GM10266 (cell line): ENCODE data around the gene GRIK5.

ENCODE experiments used
- DNase-seq: peaks from one replicate; pipeline ENCODE4 v3.0.0; 2012; ENCODE audit errors: extremely low spot score
- TF ChIP-seq, protein P1 (sequence below): IDR thresholded peaks from 2 replicates; pipeline ENCODE4 v1.5.1; 2012; ENCODE audit warnings: mild to moderate bottlenecking, low read depth; ENCODE audit not compliant: control insufficient read depth, insufficient read depth; ENCODE audit errors: missing control alignments

Gene GRIK5

DNA sequence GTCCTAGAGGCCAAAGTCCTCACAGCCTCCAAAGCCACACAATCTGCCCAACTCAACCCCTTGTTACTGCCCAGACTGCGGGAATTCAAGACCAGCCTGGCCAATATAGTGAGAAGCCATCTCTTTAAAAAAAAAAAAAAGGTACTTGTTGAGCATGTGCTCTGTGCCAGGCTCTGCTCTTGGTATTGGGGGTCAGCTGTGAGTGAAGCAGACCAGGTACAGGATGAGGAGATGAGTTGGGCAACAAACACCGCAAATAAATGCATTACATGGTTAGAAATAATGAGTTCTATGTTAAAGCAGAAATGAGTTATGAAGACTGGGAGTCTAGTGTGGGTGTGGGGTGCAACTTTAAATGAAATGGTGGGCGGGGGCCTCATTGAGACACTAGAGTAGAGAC is 9.9 kb downstream of the GRIK5 start:
- no peak for DNase-seq
- TF ChIP-seq, protein P1, sequence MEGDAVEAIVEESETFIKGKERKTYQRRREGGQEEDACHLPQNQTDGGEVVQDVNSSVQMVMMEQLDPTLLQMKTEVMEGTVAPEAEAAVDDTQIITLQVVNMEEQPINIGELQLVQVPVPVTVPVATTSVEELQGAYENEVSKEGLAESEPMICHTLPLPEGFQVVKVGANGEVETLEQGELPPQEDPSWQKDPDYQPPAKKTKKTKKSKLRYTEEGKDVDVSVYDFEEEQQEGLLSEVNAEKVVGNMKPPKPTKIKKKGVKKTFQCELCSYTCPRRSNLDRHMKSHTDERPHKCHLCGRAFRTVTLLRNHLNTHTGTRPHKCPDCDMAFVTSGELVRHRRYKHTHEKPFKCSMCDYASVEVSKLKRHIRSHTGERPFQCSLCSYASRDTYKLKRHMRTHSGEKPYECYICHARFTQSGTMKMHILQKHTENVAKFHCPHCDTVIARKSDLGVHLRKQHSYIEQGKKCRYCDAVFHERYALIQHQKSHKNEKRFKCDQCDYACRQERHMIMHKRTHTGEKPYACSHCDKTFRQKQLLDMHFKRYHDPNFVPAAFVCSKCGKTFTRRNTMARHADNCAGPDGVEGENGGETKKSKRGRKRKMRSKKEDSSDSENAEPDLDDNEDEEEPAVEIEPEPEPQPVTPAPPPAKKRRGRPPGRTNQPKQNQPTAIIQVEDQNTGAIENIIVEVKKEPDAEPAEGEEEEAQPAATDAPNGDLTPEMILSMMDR, result no peak

GRCh38 chr19:42059196-42059595 is 10.8 kb downstream of the GRIK5 start:
- TF ChIP-seq, protein P1, result no peak

DNA sequence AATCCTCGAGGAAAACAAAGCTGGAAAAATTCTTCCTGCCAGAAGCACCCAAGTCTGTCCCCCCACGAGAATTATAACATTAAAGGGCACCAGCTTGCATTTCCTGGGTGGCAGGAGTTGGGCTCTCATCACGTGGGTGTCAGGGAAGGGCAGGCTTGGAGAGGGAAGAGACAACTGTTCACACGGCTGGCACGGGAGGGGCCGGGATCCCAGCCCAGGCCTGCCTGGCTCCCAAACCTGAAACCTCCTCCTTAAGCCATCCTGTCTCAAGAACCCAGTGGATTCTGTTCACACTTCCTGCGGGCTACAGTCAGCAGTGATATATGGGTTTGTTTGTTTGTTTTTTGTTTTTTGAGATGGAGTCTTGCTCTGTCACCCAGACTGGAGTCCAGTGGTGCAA is 12.2 kb downstream of the GRIK5 start:
- TF ChIP-seq, protein P1, result no peak

More at GRCh38 chr19:42059196-42059595, 10.8 kb downstream of the GRIK5 start:
- DNase-seq, result no peak

DNA sequence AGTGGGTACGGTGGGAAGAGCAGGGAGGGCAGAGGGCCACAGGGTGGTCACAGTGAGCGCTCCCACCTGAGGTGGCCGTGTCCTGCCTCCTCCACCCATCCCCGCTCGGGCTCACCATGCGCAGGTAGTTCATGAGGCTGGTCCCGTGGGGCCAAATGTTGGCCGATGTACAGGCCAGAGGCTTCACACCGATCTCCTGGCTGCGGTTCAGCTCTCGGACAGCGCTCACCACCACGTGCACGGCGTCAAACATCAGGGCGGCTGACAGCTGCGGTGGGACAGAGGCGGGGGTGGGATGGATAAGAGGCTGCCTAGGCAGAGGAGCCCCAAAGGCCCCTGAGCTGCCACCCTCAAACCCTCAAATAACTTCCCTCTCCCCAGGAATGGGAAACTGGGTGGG is 15.8 kb downstream of the GRIK5 start:
- DNase-seq, result no peak
- TF ChIP-seq, protein P1, result no peak

More for the DNA sequence above, 12.2 kb downstream of the GRIK5 start:
- DNase-seq, result no peak

DNA sequence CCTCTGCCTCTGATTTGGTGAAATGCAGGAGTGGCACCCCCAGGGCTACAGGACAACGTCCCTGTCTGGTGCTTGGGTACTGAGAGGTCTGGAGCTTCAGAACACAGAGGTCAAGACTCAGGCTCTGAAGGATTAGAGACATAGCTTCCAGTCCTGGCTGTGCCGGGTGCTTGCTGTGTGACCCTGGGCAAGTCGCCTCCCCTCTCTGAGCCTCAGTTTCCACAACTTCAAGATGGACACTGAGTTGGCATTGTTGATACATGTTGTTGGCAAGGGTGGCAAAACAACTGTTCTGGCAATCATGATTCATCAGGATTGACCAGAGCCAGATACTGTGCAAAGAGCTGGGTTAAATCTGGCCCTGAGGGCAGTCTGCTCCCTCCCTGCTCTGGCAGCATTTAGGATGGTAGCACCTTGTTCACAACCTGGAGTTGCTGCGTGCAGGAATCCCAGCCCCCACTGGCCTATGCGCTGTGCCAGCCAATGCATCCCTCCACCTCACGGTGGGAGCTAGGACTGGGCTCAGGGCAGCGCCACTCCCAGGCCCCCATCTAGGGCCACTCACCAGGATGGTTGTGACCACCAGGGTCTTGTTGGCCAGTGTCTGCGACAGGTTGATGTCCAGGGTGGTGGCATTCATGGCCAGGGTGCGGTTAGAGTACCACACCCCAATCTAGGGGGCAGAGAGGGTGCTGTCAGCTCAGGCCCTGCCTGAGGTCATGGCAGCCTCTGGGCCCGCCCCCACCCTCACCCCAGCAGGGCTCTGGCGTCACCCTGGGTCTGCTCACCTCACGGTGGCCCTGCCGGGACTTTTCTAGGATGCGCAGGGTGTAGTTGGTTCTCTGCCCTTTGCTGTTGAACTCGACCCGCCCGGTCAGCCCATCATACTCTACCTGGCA is 16.7 kb downstream of the GRIK5 start:
- DNase-seq, result no peak
- TF ChIP-seq, protein P1, result no peak

- DNase-seq, result no peak
- TF ChIP-seq, protein P1, result no peak
Observed at GRCh38 chr19:42052241-42052863, 17.7 kb downstream of the GRIK5 start.
